Brain pericyte (primary cell): ENCODE measurements around the gene PCIF1.
A peak's percentile ranks its signal among the peaks of the same experiment; 100 is the strongest.

Experiments used
- DNase-seq: peaks from one replicate; pipeline ENCODE4 v3.0.0-alpha.2; 2012; ENCODE audit warnings: low read depth, low spot score

PCIF1 gene

DNA sequence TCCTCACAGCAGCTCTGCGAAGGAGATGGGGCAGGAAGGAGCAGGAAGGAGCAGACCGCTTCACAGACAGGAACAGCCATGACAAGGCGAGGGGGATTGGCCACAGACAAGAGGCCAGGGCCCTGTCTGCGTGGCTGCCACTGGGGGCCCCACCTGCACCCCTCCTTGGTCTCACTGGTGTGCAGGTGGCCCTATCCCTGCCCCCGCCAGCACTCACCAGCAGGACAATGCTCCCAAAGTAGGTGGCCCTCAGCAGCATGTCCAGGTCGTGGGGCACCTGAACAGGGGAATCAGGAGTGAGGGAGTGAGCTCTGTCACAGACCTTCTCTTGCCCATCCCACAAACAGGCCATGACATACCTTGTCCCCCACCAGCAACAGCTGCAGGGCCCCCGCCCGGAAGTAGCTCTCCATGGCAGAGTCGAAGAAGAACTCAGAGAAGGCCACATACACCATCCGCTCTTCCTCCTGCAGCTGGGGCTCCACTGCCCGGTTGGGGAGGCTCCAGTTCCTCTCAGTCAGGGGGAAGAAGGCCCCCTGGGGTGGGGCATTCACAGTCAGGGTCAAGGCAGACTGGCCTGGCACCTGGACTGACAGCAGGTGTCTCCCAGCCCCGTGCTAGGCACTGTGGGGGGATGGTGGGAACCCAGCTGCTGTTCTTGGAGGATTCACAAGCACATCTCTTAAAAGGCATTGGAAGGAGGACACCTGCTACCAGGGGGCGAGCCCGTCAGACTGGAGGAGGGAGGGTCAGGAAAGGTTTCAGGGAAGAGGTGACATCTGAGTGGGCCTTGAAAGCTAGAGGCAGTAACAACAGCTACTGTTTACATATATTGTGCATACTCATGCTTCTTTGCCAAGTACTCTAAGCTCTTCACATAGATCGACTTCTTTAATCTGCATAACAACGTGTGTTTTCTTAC, 29.6 kb upstream of the PCIF1 start:
- no peak for DNase-seq

DNA sequence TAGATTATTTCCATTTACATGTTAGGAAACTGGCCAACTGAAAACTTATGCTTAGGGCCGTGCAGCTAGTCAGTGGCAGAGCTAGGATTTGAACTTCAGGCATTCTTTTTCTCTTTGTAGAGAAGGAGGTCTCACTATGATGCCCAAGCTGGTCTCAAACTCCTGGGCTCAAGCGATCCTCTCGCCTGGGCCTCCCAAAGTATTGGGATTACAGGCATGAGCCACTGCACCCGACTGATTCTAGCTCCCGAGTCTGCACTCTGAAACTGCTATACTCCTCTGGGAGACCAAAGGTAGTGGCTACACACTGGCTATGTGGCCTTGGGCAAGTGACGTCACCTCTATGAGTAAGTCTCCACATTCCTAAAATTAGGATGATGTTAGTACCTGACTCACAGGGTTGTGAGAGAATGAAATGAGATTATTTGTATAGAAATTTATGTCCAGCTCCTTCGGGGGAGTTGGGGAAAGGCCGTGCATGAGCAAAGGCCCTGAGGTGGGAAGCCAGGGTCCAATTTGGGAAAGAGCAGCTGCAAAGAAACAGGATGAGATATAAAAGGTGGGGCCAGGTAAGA, 28.9 kb upstream of the PCIF1 start:
- no peak for DNase-seq

DNA sequence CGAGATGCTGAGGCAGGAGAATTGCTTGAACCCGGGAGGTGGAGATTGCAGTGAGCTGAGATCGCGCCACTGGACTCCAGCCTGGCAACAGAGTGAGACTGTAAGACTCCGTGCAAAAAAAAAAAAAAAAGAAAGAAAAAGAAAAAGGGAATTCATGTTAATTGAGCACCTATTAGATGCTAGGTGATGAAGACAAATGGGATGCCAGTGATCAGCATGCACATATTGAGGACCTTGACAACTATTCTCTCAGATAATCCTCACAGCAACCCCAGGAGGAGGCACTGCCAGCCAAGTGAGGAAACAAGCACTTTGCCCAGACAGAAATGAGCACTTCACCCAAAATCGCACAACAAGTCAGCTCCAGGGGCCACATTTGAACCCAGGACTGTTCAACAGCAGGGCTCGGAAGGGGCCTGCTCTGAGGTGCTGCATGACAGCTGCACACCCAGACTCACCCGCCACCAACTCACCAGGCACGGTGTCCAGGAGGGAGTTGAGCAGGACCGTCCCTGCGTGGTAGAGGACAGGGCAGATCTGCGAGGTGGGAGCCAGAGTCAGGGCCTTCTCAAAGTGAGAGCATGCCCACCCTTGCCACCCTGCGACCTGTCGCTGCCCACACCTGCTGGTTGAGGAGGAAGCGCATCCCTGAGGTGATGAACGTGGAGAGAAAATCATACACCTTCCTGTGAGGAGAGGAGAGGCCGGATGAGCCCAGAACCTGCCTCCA, 27.1 kb upstream of the PCIF1 start:
- no peak for DNase-seq

DNA sequence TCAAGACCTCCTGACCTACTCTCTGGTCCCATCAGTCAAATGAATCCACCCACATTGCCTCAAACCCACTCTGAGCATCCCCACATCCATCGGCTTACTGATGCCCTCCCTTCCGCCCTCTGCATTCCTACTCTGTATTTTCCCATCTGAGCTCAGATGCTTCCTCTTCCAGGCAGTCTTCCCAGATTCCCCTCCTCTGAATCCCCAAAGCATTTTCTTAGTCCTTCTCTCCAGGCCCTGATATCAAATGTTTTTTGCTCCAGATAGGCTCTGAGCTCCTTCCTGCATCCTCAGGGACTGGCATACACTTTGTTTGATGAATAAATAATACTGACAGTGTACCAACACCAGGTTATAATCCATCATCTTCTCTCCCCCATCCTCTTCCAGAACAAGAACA, 26.4 kb upstream of the PCIF1 start:
- no peak for DNase-seq

DNA sequence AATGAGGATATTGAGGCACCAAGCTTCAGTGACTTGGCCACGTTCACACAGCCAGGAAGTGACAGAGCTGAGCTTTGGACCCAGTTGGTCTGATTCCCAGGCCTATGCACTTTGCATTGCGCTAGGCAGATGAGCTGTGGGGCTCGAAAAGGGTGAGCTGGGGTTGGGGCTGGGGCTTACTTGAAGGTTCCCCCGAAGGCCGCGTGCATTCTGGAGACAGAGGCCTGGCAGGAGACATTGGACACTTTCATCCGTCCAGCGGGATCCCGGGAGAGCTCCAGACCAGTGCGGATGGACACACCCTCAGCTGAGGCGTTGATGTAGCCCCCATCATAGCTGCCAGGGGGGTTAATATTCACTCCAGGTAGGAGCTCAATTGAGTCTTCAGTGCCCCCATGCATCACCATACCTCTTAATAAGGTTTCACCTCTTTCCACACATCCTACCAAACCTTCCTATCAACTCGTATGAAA, 25.1 kb upstream of the PCIF1 start:
- DNase-seq = no peak

DNA sequence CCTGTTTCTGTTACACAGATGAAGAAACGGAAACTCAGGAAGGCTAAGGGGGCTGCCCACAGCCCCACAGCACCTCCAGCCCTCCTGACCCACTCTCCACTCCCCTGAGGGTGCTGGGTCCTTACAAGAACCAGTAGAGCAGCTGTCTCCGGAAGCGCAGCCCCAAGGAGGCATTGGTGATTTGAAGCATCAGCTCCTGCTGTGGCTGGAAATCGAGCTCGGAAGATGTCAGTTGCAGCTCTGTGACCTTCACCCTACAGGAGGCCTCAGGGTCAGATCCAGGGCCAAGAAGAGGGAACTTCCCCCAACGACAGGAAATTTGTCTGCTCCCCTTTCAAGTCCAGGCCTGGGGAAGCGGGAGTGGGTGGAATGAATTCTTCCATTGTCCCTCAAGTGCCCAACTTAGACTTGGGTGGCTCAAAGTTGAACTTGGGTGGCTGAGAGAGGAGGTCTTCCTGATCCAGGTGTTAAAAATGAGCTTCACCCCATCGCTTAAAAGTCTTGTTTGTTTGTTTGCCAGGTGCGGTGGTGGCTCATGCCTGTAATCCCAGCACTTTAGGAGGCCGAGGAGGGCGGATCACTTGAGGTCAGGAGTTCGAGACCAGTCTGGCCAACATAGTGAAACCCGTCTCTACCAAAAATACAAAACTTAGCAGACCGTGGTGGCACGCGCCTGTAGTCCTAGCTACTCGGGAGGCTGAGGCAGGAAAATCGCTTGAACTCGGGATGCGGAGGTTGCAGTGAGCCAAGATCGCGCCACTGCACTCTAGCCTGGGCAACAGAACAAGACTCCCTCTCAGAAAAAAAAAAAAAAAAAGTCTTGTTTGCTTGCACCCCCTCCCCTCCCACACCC, 24.4 kb upstream of the PCIF1 start:
- no peak for DNase-seq

DNA sequence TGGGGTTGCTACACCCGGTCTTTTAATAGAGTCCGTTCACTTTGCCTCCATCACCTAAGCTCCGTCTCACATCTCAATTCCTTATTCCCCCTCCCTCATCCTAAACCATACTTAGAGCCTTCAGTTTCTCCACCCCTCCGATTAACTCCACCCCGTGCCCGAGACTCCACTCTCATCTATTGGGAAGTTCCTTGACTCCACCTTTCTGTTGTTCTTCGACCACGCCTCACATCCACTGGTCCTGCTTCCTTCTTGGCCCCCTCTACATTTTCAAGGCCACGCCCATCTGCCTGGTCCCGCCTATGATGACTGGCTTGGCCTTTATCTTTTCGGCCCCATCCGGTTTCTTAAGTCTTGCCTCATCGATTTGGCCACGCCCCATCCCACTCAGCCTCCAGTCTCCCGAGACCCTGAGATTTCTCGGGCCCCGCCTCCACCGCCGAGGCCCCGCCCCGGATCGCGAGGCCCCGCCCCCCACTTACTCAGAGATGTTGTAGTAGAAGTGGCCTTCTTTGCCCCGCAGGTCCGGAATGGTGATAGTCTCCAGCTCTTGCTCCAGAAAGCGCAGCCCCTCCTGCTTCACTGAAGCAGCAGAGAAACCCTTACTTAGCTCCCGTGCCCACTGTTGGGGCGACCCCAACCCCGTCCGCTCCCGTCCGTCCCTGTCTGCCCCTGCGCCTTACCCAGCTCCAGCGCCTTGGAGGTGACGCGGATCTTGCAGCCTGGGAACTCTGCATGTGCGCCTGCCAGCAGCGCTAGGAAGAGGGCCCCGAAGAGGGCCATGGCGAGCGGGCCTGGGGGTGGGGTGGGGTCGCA, 23.6 kb upstream of the PCIF1 start:
- peak; percentile 96 for DNase-seq

DNA sequence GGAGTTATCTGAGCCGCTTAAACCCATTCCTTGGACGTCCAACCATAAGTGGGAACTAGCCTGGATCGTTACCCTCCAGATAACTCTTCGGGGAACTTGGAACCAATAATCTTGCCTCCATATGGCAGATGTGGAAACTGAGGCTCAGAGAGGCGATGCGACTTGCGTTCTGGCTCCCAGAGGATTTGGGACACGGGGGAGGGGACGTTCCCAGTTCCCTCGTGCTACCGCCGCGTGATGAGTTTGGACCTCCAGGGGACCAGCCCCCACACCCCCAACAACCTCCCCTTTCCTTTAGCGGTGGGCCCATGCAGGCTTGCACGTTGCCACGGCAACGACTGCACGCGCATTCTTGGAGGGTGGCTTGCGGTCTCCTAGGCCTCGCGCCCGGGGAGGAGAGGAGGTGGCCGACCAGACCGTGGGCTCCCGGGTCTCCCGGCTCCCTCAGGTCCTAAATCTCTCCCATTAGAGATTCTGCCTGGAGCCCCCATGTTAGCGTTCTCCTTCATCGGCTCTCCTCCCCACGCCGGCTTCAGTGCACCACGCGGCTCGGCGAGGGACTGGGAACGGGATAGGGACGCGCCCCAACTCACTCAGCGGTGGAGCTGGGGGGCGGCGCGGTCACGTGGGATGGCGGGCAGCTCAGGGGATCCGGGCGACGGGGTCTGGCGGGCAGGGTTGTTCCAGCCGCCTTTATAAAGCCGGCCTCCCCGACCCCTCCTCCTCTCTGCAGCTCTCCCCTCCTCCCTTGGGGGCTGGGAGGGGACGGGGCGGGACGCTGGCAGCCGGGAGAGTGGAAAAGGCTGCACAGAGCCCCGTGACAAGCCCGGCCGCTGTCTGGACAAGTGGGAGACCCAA, 22.8 kb upstream of the PCIF1 start, which contains the start of gene PLTP:
PLTP (minus strand) TSS at position 670 of the 858 bp plus-strand sequence. CDS start 703 bp downstream, outside the sequence.
- no peak for DNase-seq

DNA sequence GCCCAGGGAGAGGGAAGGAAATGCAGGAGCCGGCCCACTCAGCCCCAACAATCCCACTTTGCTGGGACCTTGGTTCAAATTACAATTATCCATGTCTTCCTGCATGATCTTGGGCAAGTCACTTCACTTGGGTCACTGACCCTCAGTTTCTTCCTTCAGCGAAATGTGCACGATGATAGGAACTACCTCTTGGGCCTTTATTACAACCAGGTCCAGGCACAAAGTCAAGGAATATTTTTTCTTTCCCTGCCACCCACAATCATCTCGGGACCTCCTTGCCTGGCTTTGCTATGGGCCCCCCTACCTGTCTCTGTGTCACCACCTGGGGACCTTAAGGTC, 22.2 kb upstream of the PCIF1 start:
- DNase-seq = no peak

DNA sequence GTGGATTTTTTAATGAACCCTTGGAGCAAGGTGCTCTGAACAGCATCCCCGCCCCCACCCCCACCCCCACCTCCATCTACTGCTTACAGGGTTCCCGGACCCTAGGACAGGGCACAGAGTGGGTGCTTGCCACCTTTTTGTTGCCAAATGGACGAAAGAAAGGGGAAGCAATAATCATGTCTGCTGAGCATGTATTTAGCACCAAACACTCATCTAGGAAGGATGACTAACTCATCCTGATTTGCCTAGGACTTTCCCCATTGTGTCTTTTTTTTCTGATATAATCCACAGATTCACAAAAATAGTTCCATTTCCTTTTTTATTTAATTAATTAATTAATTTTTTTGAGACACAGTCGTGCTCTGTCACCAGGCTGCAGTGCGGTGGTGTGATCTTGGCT, 21.4 kb upstream of the PCIF1 start:
- no peak for DNase-seq

DNA sequence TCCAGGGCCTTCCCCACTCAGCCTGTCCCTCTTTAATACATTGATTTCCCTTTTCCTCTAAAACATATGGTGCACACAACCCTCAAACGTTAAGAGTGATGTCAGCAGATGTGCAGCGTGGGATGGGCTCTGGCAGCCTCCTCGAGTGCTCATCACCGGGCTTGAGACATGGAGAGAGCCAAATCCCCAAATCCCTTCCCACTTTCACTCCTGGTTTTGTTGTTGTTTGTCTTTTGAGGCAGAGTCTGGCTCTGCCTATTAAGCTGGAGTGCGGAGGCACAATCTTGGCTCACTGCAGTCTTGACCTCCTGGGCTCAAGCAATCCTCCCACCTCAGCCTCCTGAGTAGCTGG, 16.7 kb upstream of the PCIF1 start:
- DNase-seq = no peak

DNA sequence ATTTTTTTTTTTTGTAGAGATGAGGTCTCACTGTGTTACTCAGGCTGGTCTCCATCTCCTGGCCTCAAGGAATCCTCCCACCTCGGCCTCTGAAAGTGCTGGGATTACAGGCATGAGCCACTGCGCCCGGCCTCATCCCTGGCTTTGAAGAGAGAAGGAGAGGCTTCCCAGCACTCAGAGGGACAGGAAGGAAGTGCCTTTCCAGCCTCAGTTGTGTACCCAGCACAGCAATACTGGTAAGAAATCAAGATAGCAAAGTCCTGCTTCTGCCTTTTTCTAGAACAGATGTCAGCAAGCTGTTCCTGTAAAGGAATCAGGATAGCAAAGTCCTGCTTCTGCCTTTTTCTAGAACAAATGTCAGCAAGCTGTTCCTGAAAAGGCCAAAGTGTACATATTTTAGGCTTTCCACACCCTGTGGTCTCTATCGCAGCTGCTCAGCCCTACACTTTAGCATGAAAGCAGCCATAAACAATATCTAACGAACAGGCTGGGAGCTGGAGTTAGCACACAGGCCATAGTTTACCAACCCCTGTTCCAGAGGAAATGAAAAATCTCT, 16.2 kb upstream of the PCIF1 start:
- no peak for DNase-seq

DNA sequence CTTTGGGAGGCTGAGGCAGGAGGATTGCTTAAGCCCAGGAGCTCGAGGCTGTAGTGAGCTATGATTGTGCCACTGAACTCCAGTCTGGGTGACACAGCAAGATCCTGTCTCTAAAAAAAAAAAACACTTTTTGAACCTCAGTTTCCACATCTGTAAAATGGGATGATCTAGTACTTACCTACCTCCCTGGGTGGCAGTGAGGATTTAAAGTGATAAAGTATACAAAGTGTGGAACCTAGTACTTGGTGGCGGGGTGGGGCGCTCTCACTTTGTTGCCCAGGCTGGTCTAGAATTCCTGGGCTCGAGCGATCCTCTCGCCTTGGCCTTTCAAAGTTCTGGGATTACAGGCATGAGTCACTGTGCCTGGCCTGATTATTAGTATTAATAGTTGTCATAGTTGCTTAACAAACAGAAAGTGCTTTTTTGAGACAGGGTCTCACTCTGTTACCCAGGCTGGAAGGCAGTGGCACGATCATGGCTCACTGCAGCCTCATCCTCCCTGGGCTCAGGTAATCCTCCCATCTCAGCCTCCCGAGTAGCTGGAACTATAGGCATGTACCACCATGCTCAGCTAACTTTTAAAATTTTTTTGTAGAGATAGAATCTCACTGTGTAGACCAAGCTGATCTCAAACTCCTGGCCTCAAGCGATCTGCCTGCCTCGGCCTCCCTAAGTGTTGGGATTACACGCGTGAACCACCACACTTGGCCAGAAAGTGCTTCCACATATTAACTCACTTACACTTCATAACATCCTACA, 15.5 kb upstream of the PCIF1 start:
- DNase-seq = no peak

DNA sequence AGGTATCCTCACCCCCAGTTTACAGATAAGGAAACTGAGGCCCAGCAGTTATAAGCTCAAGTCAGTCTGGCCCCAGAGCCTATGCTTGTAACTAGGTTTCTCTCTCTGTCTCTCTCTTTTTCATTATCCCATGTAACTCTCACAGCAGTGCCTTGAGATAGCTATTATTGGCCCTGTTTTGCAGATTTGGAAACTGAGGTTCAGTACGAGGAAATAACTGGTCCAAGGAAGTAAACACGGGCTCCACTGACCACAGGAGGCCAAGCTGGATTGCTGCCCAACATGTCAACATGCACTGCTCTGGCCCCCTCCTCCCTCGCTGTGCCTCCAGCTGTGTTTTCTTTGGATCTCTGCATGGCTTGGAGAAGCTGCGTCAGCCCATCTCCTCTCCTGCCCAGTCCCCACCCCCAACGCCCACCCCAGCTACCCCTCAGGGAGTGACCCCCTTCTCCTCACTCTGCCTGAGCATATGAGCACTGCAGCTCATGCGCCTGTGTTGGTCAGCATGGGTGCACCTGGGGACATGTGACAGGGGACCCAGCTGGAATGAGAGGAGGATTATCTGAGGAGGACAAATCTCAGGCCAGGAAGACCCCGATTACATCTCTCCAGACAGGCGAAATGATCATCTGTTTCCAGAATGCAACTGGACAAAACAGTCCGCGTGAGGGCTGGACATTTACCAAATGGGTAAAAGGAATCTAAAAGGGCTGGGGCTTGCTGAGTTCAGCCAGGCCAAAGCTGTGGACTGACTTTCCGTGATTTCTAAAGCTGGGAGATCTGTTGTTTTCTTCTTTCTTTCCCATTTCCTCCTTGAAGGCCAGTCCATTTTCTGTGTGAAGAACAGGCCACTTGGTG, 14.7 kb upstream of the PCIF1 start:
- peak; percentile 96 for DNase-seq

DNA sequence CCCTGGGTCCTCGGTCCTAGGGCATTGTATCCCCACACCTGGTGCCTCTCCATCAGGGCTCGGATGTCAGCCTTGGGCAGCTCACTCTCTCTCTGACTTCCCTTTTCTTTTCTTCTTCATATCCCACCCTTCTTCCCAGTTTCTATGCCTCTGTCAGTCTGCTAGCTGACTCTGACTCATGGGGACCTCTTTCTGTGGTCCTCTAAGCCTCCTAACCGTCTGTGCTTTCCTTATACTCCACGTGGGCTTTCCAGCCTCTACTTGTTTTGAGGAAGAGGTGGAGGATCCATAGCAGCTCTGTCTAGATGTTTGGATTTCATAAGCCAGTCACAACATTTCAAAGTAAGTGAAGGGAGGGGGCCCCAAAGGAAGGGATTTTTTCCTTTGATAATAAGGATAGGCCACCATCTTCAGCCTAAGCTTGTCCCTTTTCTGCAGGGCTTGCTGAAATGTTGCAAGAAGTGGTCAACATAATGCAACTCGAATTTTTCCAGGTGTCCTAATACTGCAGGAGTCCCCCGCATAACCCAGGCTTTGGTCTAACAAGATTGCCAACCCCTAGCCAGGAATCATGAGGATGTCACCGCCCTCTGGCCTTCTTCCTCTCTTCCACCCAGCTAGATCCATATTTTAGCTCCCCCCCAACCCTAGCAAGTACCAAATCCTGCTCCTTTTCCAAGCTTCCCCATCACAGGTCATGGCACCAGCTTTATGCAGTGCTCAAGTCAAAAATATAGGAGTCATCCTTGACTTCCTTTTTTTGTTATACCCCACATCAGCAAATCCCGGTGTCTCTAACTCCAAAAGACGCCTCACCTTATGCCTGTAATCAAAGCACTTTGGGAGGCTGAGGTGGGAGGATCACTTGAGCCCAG, 13.8 kb upstream of the PCIF1 start:
- no peak for DNase-seq

DNA sequence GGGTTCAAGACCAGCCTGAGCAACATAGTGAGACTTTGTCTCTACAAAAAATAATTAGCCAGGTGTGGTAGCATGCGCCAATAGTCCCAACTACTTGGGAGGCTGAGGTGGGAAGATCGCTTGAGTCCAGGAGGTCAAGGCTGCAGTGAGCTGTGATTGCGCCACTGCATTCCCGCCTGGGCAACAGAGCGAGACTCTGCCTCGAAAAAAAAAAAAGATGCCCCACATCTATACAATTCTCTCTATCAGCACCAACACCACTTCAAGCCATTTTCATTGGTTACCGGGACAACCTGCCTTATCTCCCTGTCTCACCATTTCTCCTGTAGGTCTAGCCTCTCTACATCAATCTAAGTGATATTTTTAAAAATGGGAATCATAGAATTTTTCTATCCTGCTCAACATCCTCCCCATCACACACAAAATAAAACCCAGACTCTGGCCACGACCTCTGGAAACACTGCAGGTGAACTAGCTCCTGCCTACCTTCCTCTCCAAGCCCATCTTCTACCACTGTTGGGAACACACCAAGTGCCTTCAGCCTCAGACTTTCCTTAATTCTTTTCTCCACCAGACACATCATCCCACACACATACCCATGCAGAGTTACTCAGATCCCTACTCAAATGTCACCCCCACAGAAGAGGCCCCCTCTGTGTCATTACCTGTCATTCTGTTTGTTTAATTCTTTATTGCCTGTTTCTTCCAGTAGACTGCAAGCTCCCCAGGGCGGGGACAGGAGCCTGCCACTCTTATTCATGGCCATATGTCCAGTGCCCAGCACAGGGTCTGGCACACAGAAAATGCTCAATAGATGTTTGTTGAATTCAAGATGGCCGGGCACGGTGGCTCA, 12.9 kb upstream of the PCIF1 start:
- no peak for DNase-seq
